ENCODE data around the gene CDH1.

- no peak for TF ChIP-seq IRF3 (IDR thresholded peaks at IDR 0.05; ENCODE audit: low read depth, low read length)
- no peak for TF ChIP-seq MAX (IDR thresholded peaks at IDR 0.05; ENCODE audit: low read depth)
- no peak for TF ChIP-seq CTCF (IDR thresholded peaks at IDR 0.05)
- TF ChIP-seq YY1 (IDR thresholded peaks at IDR 0.05; ENCODE audit: low read depth) = no peak
- TF ChIP-seq SMC3 (IDR thresholded peaks at IDR 0.05; ENCODE audit: low read depth, low read length) = no peak
- no peak for TF ChIP-seq RFX5 (IDR thresholded peaks at IDR 0.05; ENCODE audit: low read length)
These were observed 48.6 kb downstream of the CDH1 start for GRCh38 chr16:68785715-68786114.

Measured in SK-N-SH (cell line).